ENCODE results near the gene ACTA2. TPM values are rescaled to one million over a fixed set of nuclear protein-coding genes. Genes with fewer than 3 reads are reported as not detected.

Gene ACTA2
- total RNA-seq: 10 to 100 TPM; 24.3 to 31.7 TPM

DNA sequence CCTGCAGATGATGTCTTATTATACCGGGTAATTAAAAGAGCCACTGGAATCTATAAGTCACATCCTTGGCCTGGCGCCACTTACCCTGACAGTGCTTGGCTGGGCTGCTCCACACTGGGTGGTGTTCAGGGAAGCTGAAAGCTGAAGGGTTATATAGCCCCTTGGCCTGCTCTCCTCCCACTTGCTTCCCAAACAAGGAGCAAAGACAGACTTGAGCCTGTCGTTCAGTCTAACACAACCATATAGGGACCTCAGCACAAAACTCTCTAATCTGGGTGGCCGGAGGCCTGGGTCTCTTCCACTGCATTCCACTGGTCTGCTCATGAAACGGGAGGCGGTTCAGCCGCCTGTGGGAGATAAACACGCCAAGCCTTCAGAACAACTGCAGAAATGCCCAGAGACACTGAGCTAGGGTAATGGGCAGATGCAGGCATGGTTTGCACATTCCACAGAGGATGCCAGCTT lies at the start of gene ACTA2:
TSS of gene ACTA2 (minus strand) at position 127 of the 465 bp plus-strand sequence. CDS start 3,843 bp downstream, outside the sequence.

DNA sequence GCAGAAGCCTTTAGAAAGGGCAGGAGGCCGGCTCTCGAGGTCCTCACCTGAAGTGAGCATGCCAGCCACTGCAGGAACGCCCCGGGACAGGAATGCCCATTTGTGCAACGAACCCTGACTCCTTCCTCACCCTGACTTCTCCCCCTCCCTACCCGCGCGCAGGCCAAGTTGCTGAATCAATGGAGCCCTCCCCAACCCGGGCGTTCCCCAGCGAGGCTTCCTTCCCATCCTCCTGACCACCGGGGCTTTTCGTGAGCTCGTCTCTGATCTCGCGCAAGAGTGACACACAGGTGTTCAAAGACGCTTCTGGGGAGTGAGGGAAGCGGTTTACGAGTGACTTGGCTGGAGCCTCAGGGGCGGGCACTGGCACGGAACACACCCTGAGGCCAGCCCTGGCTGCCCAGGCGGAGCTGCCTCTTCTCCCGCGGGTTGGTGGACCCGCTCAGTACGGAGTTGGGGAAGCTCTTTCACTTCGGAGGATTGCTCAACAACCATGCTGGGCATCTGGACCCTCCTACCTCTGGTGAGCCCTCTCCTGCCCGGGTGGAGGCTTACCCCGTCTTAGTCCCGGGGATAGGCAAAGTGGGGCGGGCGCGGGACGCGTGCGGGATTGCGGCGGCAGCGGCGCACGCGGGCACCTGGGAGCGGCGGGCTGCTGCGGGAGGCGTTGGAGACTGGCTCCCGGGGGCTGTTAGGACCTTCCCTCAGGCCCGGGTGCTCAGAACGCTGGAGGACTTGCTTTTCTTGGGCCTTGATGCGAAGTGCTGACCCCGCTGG lies 38.0 kb upstream of the ACTA2 start, which contains the start of gene FAS:
TSS of gene FAS (plus strand) at position 415 of the 777 bp plus-strand sequence. CDS start at position 494, 79 bp downstream.

Small RNA genes lying within 50 kb of the gene (small RNA-seq; reads per million reads assigned to genes)
- gene RF02116: 0 reads per million in 2 donors

Other genes with a start within 250 kb of the ACTA2 start
- not detected for gene LIPK, start 246.5 kb downstream of the ACTA2 start, total RNA-seq
- not detected for gene LIPN, start 192.8 kb downstream of the ACTA2 start, total RNA-seq
- gene LIPM, start 150.0 kb downstream of the ACTA2 start, total RNA-seq: not detected
- gene ANKRD22, start 100.9 kb downstream of the ACTA2 start, total RNA-seq: not detected
- gene STAMBPL1, start 72.5 kb downstream of the ACTA2 start, total RNA-seq: 10 to 100 TPM in 1 of 2 donors, 1 to 10 TPM in 1; 4.8 to 21.3 TPM
- gene FAS, start 38.0 kb upstream of the ACTA2 start, total RNA-seq: 10 to 100 TPM; 28.3 to 28.6 TPM

All from melanocyte of skin (primary cell).